ENCODE data around the gene IGSF3.
A peak's percentile ranks its signal among the peaks of the same experiment; 100 is the strongest.

IGSF3 gene

GRCh38 chr1:116579259-116579875 is 88.2 kb downstream of the IGSF3 start:
- Histone ChIP-seq H3K4me3 (ENCODE audit: low read depth in 1 of 2, low read length in 2 of 2) (no peak overlapping the region), H3K9ac (ENCODE audit: low read length) (no peak overlapping the region), H3K27ac (ENCODE audit: low read depth, low read length) (no peak overlapping the region), H3K27me3 (ENCODE audit: control insufficient read depth in 1 of 2, insufficient read depth in 2 of 2, low read length in 2 of 2) (no peaks in the 10 kb centered on the region), H3K36me3 (ENCODE audit: insufficient read depth, low read length) (no peaks in the 10 kb centered on the region), H3K4me1 (ENCODE audit: insufficient read depth, low read length) (peaks cover 15% of the 10 kb centered on the region), H3K9me3 (ENCODE audit: low read length) (no peaks in the 10 kb centered on the region)

- Histone ChIP-seq H3K27me3 (ENCODE audit: control insufficient read depth in 1 of 2, insufficient read depth in 2 of 2, low read length in 2 of 2) (no peaks in the 10 kb centered on the region), H3K36me3 (ENCODE audit: insufficient read depth, low read length) (no peaks in the 10 kb centered on the region), H3K27ac (ENCODE audit: low read depth, low read length) (no peak overlapping the region), H3K9me3 (ENCODE audit: low read length) (no peaks in the 10 kb centered on the region), H3K4me1 (ENCODE audit: insufficient read depth, low read length) (peaks cover 16% of the 10 kb centered on the region), H3K4me3 (ENCODE audit: low read depth in 1 of 2, low read length in 2 of 2) (no peak overlapping the region), H3K9ac (ENCODE audit: low read length) (no peak overlapping the region)
These were observed 89.0 kb downstream of the IGSF3 start for GRCh38 chr1:116578581-116578980.

- Histone ChIP-seq H3K27ac (ENCODE audit: low read depth, low read length) (no peak overlapping the region), H3K4me1 (ENCODE audit: insufficient read depth, low read length) (peaks cover 17% of the 10 kb centered on the region), H3K27me3 (ENCODE audit: control insufficient read depth in 1 of 2, insufficient read depth in 2 of 2, low read length in 2 of 2) (no peaks in the 10 kb centered on the region), H3K4me3 (ENCODE audit: low read depth in 1 of 2, low read length in 2 of 2) (no peak overlapping the region), H3K9ac (ENCODE audit: low read length) (no peak overlapping the region), H3K9me3 (ENCODE audit: low read length) (no peaks in the 10 kb centered on the region), H3K36me3 (ENCODE audit: insufficient read depth, low read length) (no peaks in the 10 kb centered on the region)
These were observed 89.7 kb downstream of the IGSF3 start for GRCh38 chr1:116577759-116578314.

GRCh38 chr1:116574581-116575291 is 92.8 kb downstream of the IGSF3 start:
- no peaks in the 10 kb centered on the region for H3K27me3 ChIP-seq (ENCODE audit: control insufficient read depth in 1 of 2, insufficient read depth in 2 of 2, low read length in 2 of 2)
- H3K9ac ChIP-seq (ENCODE audit: low read length) = no peak overlapping the region
- no peaks in the 10 kb centered on the region for H3K9me3 ChIP-seq (ENCODE audit: low read length)
- no peak overlapping the region for H3K4me3 ChIP-seq (ENCODE audit: low read depth in 1 of 2, low read length in 2 of 2)
- no peak overlapping the region for H3K27ac ChIP-seq (ENCODE audit: low read depth, low read length)
- H3K4me1 ChIP-seq (ENCODE audit: insufficient read depth, low read length) = peaks cover 26% of the 10 kb centered on the region
- H3K36me3 ChIP-seq (ENCODE audit: insufficient read depth, low read length) = no peaks in the 10 kb centered on the region

GRCh38 chr1:116573431-116574095 is 94.0 kb downstream of the IGSF3 start:
- Histone ChIP-seq H3K27me3 (ENCODE audit: control insufficient read depth in 1 of 2, insufficient read depth in 2 of 2, low read length in 2 of 2) (no peaks in the 10 kb centered on the region), H3K9ac (ENCODE audit: low read length) (no peak overlapping the region), H3K36me3 (ENCODE audit: insufficient read depth, low read length) (no peaks in the 10 kb centered on the region), H3K27ac (ENCODE audit: low read depth, low read length) (no peak overlapping the region), H3K4me3 (ENCODE audit: low read depth in 1 of 2, low read length in 2 of 2) (no peak overlapping the region), H3K4me1 (ENCODE audit: insufficient read depth, low read length) (peaks cover 26% of the 10 kb centered on the region), H3K9me3 (ENCODE audit: low read length) (no peaks in the 10 kb centered on the region)

GRCh38 chr1:116572771-116573430 is 94.6 kb downstream of the IGSF3 start:
- H3K27ac ChIP-seq (ENCODE audit: low read depth, low read length) = no peak overlapping the region
- H3K9me3 ChIP-seq (ENCODE audit: low read length) = no peaks in the 10 kb centered on the region
- H3K4me3 ChIP-seq (ENCODE audit: low read depth in 1 of 2, low read length in 2 of 2) = no peak overlapping the region
- H3K9ac ChIP-seq (ENCODE audit: low read length) = no peak overlapping the region
- peaks cover 26% of the 10 kb centered on the region for H3K4me1 ChIP-seq (ENCODE audit: insufficient read depth, low read length)
- no peaks in the 10 kb centered on the region for H3K27me3 ChIP-seq (ENCODE audit: control insufficient read depth in 1 of 2, insufficient read depth in 2 of 2, low read length in 2 of 2)
- no peaks in the 10 kb centered on the region for H3K36me3 ChIP-seq (ENCODE audit: insufficient read depth, low read length)

- Histone ChIP-seq H3K36me3 (ENCODE audit: insufficient read depth, low read length) (no peaks in the 10 kb centered on the region), H3K4me1 (ENCODE audit: insufficient read depth, low read length) (peaks cover 26% of the 10 kb centered on the region), H3K4me3 (ENCODE audit: low read depth in 1 of 2, low read length in 2 of 2) (peak overlapping the region in 1 of 2 donors; percentile 60), H3K27me3 (ENCODE audit: control insufficient read depth in 1 of 2, insufficient read depth in 2 of 2, low read length in 2 of 2) (no peaks in the 10 kb centered on the region), H3K9me3 (ENCODE audit: low read length) (no peaks in the 10 kb centered on the region), H3K27ac (ENCODE audit: low read depth, low read length) (no peak overlapping the region), H3K9ac (ENCODE audit: low read length) (no peak overlapping the region)
These were observed 95.4 kb downstream of the IGSF3 start for GRCh38 chr1:116572099-116572498.

- H3K36me3 ChIP-seq (ENCODE audit: insufficient read depth, low read length) = no peaks in the 10 kb centered on the region
- H3K4me1 ChIP-seq (ENCODE audit: insufficient read depth, low read length) = peaks cover 26% of the 10 kb centered on the region
- no peaks in the 10 kb centered on the region for H3K27me3 ChIP-seq (ENCODE audit: control insufficient read depth in 1 of 2, insufficient read depth in 2 of 2, low read length in 2 of 2)
- no peaks in the 10 kb centered on the region for H3K9me3 ChIP-seq (ENCODE audit: low read length)
- H3K4me3 ChIP-seq (ENCODE audit: low read depth in 1 of 2, low read length in 2 of 2) = peak overlapping the region; percentile 60 to 92
- H3K27ac ChIP-seq (ENCODE audit: low read depth, low read length) = peak overlapping the region; percentile 98
- H3K9ac ChIP-seq (ENCODE audit: low read length) = peak overlapping the region; percentile 55
These were observed 96.2 kb downstream of the IGSF3 start for GRCh38 chr1:116571215-116571919.

GRCh38 chr1:116570358-116571214 is 96.9 kb downstream of the IGSF3 start, which contains the start of gene CD58:
TSS of gene CD58 (minus strand) at chr1:116571026. CDS start at chr1:116570972, 54 bp downstream.
- peak within 1 kb of the TSS; percentile 60 to 92 for H3K4me3 ChIP-seq (ENCODE audit: low read depth in 1 of 2, low read length in 2 of 2)
- H3K36me3 ChIP-seq (ENCODE audit: insufficient read depth, low read length) = no peaks in the 10 kb centered on the region
- no peaks in the 10 kb centered on the region for H3K9me3 ChIP-seq (ENCODE audit: low read length)
- H3K27ac ChIP-seq (ENCODE audit: low read depth, low read length) = peak within 1 kb of the TSS; percentile 98
- peaks cover 26% of the 10 kb centered on the region for H3K4me1 ChIP-seq (ENCODE audit: insufficient read depth, low read length)
- no peaks in the 10 kb centered on the region for H3K27me3 ChIP-seq (ENCODE audit: control insufficient read depth in 1 of 2, insufficient read depth in 2 of 2, low read length in 2 of 2)
- H3K9ac ChIP-seq (ENCODE audit: low read length) = peak within 1 kb of the TSS; percentile 72

- peak overlapping the region; percentile 26 for H3K9ac ChIP-seq (ENCODE audit: low read length)
These were observed 97.7 kb downstream of the IGSF3 start for GRCh38 chr1:116569776-116570357.

More at GRCh38 chr1:116569776-116570357, 97.7 kb downstream of the IGSF3 start:
- peak overlapping the region; percentile 60 to 92 for H3K4me3 ChIP-seq (ENCODE audit: low read depth in 1 of 2, low read length in 2 of 2)
- H3K9me3 ChIP-seq (ENCODE audit: low read length) = no peaks in the 10 kb centered on the region
- peak overlapping the region; percentile 98 for H3K27ac ChIP-seq (ENCODE audit: low read depth, low read length)
- H3K4me1 ChIP-seq (ENCODE audit: insufficient read depth, low read length) = peaks cover 21% of the 10 kb centered on the region
- no peaks in the 10 kb centered on the region for H3K36me3 ChIP-seq (ENCODE audit: insufficient read depth, low read length)
- H3K27me3 ChIP-seq (ENCODE audit: control insufficient read depth in 1 of 2, insufficient read depth in 2 of 2, low read length in 2 of 2) = no peaks in the 10 kb centered on the region
